KOPT-K1 (cell line): ENCODE data around the gene MAP6D1.

Experiments used
- H3K27ac ChIP-seq: fragments of 200-600 bp; sonication (generic); 2 replicates; pipeline ENCODE4 v1.5.1; 2016; ENCODE audit warnings: antibody characterized with exemption, mild to moderate bottlenecking, low read depth, low read length; ENCODE audit not compliant: poor library complexity, severe bottlenecking
- H3K36me3 ChIP-seq: fragments of 200-600 bp; sonication (generic); 2 replicates; pipeline ENCODE4 v1.5.1; 2017; ENCODE audit warnings: antibody characterized with exemption, mild to moderate bottlenecking, low read length, moderate library complexity; ENCODE audit not compliant: insufficient read depth
- H3K9me3 ChIP-seq: fragments of 200-600 bp; sonication (generic); 2 replicates; pipeline ENCODE4 v1.5.1; 2017; ENCODE audit warnings: antibody characterized with exemption, low read length, mild to moderate bottlenecking; ENCODE audit not compliant: insufficient read depth, poor library complexity, severe bottlenecking

The MAP6D1 gene

GRCh38 chr3:183825456-183826161 is at the start of gene MAP6D1:
TSS of gene MAP6D1 (minus strand) at chr3:183825577. CDS start at chr3:183825547, 30 bp downstream.
- Histone ChIP-seq H3K27ac (no peak within 1 kb of the TSS), H3K36me3 (peaks cover 39% of the 10 kb centered on the region; the same call in 1 of the 2 replicates), H3K9me3 (no peaks in the 10 kb centered on the region)

DNA sequence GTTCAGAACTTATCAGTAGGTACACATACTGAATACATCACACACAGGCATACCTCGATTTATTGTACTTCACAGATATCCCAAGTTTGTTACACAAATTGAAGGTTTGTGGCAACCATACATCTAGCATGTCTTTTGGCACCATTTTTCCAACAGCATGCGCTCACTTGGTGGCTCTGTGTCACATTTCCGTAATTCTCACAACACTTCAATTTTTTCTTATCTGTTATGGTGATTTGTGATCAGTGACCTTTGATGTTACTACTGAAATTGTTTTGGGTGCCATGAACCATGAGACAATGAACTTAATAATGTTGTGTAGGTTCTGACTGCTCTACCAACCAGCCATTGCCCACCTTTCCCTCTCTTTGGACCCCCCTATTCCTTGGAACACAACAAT is 48.5 kb upstream of the MAP6D1 start:
- peaks cover 23% of the 10 kb centered on the region; the same call in 1 of the 2 replicates for H3K36me3 ChIP-seq
- H3K27ac ChIP-seq = no peak overlapping the region
- no peaks in the 10 kb centered on the region for H3K9me3 ChIP-seq

DNA sequence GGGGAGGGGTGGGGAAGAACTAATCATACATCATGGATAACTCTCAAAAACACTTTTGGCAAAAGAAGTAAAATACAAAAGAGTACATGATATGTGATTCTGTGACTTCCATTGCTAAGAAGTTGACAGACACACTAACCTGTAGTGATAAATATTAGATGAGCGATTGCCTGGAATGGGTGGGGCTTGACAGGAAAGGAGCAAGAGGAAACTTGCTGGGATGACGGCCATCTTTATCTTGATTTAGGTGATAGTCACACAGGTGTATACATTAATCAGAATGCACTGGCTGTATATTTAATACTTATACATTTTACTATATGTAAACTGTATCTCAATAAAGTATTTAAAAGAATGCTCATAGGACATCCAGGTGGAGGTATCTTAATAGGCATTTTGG is 46.2 kb upstream of the MAP6D1 start:
- peaks cover 29% of the 10 kb centered on the region for H3K36me3 ChIP-seq
- no peak overlapping the region for H3K27ac ChIP-seq
- no peaks in the 10 kb centered on the region for H3K9me3 ChIP-seq

GRCh38 chr3:183870563-183870962 is 45.2 kb upstream of the MAP6D1 start:
- Histone ChIP-seq H3K9me3 (no peaks in the 10 kb centered on the region), H3K36me3 (peaks cover 30% of the 10 kb centered on the region), H3K27ac (no peak overlapping the region)

- Histone ChIP-seq H3K9me3 (no peaks in the 10 kb centered on the region), H3K27ac (no peak overlapping the region), H3K36me3 (peaks cover 46% of the 10 kb centered on the region)
Measured at GRCh38 chr3:183868796-183869195, 43.4 kb upstream of the MAP6D1 start.

GRCh38 chr3:183862610-183863009 is 37.2 kb upstream of the MAP6D1 start:
- Histone ChIP-seq H3K36me3 (peaks cover 96% of the 10 kb centered on the region), H3K9me3 (no peaks in the 10 kb centered on the region), H3K27ac (no peak overlapping the region)

GRCh38 chr3:183857863-183858262 is 32.5 kb upstream of the MAP6D1 start:
- peaks cover 82% of the 10 kb centered on the region for H3K36me3 ChIP-seq
- no peaks in the 10 kb centered on the region for H3K9me3 ChIP-seq
- H3K27ac ChIP-seq = no peak overlapping the region

DNA sequence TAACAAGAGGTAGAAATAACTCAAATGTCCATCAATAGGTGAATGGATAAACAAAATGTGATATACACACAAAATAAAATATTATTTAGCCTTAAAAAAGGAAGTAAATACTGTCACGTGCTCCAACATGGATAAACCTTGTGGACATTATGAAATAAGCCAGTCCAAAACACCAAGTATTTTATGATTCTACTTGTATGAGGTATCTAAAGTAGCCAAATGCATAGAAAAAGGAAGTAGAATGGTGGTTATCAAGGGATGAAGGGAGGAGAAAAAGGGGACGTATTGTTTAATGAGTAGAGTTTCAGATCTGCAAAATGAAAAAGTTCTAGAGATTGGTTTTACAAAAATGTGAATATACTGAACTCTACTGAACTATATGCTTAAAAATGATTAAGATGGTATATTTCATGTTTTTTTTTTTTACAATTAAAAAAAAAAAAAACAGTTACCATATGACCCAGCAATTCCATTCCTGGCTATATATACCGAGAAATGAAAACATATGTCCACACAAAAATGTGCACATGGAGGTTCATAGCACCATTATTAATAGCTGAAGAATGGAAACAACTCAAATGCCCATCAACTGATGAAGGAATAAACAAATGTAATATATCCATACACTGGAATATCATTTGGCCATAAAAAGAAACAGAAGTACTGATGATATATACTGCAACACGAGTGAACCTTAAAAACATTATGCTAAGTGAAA is 29.1 kb upstream of the MAP6D1 start:
- no peaks in the 10 kb centered on the region for H3K9me3 ChIP-seq
- peaks cover 76% of the 10 kb centered on the region for H3K36me3 ChIP-seq
- no peak overlapping the region for H3K27ac ChIP-seq

DNA sequence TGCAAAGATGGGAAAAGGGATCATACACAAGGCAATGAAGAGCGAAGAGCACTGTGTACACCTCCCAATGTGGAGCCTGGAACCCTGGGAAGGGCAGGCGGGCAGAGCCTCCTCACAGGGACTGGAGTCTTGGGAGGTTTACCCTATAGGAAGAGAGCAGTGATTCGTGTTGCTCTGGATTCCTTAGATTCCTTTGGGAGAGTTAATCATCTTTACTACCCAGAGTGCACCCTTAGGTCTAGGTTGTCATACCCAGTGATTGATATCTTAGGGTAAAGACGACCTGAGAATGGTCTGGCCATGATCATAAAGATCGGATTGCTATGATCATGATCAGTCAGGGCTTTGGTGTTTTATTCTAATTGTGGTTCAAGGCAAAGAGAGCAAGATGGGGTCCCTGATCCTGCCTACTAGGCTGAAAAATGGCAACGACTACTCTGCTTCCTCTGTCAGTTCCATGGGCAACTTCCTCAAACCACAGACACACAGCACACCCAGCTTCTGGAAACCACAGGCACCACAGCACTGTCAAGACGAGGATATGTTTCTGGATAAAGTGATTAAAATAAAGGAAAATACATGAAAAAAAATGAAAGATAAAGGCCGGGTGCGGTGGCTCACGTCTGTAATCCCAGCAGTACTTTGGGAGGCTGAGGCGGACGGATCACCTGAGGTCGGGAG is 20.4 kb upstream of the MAP6D1 start:
- Histone ChIP-seq H3K36me3 (peaks cover 90% of the 10 kb centered on the region), H3K27ac (no peak overlapping the region), H3K9me3 (no peaks in the 10 kb centered on the region)

DNA sequence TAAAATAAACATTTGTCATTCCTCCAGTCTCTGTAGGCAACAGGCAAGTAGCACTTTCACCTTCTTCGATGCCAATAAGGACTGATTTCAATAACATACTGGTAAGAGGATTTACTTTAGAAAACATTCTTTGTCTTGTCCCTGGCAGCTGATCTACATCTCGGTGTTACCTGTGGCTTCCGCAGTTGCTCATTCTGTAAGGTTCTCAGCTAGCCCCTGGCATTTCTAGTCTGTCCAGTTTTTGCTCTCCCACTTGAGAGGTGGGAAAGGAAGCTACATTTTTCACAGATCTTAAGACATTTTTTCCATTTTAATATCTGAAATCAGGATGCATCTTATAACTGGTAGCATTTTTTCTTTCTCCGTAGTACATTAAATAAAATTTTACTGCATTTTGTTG is 19.7 kb upstream of the MAP6D1 start:
- Histone ChIP-seq H3K9me3 (no peaks in the 10 kb centered on the region), H3K36me3 (peaks cover 89% of the 10 kb centered on the region), H3K27ac (no peak overlapping the region)

DNA sequence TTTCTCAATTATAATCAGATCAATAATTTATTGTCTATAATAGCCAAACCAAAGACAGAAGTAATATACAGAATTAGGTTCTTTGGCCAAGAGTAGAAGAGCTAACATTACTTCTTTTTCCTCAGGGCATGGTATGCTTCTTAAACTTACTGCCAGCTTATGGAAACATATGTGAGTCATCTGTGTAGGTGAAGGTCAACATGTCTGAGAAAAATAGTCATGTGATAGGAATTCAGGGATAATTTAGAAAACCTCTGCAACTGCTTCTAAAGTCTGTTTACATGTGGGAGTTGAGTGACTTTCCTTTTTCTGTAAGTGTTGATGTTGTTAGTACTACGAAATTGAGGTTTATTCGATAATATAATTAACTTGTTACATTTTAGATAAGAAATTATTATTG is 19.2 kb upstream of the MAP6D1 start:
- H3K36me3 ChIP-seq = peaks cover 90% of the 10 kb centered on the region
- H3K9me3 ChIP-seq = no peaks in the 10 kb centered on the region
- H3K27ac ChIP-seq = no peak overlapping the region

DNA sequence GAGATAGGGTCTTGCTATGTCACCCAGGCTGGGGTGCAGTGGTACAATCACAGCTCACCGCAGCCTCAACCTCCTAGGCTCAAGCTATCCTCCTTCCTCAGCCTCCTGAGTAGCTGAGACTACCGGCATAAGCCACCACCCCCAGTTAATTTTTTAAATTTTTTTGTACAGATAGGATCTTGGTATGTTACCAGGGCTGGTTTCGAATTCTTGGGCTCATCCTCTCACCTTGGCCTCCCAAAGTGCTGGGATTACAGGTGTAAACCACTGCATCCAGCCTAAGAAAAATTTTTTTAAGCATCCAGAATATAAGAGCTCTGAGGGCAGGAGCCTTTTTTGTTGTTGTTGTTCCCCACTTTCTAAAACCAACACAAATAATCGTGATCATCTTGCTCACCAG is 14.4 kb upstream of the MAP6D1 start:
- Histone ChIP-seq H3K9me3 (no peaks in the 10 kb centered on the region), H3K27ac (no peak overlapping the region), H3K36me3 (peaks cover 86% of the 10 kb centered on the region)

GRCh38 chr3:183837894-183838293 is 12.5 kb upstream of the MAP6D1 start:
- Histone ChIP-seq H3K36me3 (peaks cover 89% of the 10 kb centered on the region), H3K27ac (no peak overlapping the region), H3K9me3 (no peaks in the 10 kb centered on the region)

DNA sequence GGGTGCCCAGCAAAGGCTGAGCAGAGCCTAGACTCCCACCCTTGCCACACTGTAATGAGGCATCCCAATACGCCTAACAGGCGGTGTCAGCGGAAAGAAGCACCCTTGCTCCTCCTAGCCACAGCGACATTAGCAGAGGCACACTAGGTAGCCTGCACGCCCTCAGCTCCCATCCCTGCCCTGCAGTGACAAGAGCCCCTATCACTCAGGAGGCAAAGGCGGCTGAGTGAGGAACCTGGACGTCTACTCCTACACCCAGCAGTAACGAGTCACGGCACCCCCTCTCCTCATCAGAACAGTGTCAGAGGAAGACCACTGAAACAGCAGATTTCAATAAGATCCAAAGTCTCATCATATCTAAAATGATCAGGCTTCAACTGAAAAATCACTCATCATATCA is 12.0 kb upstream of the MAP6D1 start:
- Histone ChIP-seq H3K36me3 (peaks cover 91% of the 10 kb centered on the region), H3K27ac (no peak overlapping the region), H3K9me3 (no peaks in the 10 kb centered on the region)

DNA sequence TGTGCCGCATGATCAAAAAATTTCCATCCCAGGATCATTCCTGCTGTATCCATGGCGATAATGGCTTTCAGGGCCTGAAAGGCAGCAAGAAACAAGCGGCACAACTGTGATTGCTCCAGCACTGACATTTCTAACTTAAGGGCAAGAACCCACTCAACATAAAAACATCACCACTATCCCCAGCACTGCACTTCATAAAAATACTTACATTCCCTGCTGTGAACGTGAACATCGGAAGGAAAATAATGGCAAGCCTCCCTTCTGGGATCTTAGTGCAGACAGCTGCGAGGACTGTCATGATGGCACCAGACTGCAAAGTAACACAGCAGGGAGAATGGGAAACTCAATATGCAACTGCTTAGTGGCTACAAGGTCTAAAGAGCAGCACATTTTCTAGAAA is 8.1 kb upstream of the MAP6D1 start:
- H3K36me3 ChIP-seq = peaks cover 83% of the 10 kb centered on the region
- H3K27ac ChIP-seq = no peak overlapping the region
- H3K9me3 ChIP-seq = no peaks in the 10 kb centered on the region
